ENCODE measurements around the gene COL27A1.
A peak's percentile ranks its signal among the peaks of the same experiment; 100 is the strongest.

Gene COL27A1

DNA sequence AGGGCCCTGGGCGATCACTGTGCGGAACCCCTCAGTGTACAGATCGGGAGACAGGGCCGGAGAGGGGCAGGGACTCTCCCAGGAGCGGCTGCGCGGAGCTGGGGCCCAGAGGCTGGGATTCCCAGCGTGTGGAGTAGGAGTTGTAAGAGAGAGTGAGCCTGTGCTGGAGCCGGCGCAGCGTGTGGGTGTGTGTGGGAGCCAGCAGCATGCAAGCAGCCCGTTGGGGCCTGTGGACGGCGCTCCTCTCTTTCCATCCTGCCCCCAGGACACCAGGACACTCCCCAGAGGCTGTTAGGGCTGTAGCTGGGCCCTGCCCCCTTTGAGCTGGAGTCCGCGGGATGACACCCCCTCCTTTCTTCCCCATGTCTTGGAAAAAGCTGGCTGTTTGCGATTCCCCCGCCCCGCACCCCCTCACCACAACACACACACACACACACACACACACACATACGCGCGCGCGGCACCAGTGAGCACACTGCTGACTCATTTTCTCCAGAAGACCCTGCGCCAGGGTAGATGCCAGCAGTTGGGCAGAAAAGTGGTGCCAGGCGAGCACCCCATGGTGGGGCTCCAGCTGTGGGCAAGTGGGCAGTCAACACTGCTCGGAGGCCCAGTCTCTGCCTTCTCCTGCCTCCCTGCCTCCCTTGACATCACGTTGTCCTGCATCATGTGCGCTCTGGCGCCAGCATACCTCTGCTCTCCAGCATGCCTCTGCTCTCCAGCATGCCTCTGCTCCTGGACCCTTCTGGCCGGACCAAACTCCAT is 1.5 kb downstream of the COL27A1 start (continued):
- TF ChIP-seq GLI2 (tag by site-specific recombination; IDR thresholded peaks at IDR 0.05; ENCODE audit: borderline replicate concordance, low read depth), result no peak
- TF ChIP-seq, protein P1, sequence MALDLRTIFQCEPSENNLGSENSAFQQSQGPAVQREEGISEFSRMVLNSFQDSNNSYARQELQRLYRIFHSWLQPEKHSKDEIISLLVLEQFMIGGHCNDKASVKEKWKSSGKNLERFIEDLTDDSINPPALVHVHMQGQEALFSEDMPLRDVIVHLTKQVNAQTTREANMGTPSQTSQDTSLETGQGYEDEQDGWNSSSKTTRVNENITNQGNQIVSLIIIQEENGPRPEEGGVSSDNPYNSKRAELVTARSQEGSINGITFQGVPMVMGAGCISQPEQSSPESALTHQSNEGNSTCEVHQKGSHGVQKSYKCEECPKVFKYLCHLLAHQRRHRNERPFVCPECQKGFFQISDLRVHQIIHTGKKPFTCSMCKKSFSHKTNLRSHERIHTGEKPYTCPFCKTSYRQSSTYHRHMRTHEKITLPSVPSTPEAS (tag by site-specific recombination; IDR thresholded peaks at IDR 0.05), result peak; percentile 41; the same call in 1 of the 2 replicates
- TF ChIP-seq, protein P2, sequence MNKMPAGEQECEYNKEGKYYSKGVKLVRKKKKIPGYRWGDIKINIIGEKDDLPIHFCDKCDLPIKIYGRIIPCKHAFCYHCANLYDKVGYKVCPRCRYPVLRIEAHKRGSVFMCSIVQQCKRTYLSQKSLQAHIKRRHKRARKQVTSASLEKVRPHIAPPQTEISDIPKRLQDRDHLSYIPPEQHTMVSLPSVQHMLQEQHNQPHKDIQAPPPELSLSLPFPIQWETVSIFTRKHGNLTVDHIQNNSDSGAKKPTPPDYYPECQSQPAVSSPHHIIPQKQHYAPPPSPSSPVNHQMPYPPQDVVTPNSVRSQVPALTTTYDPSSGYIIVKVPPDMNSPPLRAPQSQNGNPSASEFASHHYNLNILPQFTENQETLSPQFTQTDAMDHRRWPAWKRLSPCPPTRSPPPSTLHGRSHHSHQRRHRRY (tag by site-specific recombination; IDR thresholded peaks at IDR 0.05), result no peak
- TF ChIP-seq, protein P3, sequence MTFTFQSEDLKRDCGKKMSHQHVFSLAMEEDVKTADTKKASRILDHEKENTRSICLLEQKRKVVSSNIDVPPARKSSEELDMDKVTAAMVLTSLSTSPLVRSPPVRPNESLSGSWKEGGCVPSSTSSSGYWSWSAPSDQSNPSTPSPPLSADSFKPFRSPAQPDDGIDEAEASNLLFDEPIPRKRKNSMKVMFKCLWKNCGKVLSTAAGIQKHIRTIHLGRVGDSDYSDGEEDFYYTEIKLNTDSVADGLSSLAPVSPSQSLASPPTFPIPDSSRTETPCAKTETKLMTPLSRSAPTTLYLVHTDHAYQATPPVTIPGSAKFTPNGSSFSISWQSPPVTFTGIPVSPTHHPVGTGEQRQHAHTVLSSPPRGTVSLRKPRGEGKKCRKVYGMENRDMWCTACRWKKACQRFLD (tag by site-specific recombination; IDR thresholded peaks at IDR 0.05), result no peak

DNA sequence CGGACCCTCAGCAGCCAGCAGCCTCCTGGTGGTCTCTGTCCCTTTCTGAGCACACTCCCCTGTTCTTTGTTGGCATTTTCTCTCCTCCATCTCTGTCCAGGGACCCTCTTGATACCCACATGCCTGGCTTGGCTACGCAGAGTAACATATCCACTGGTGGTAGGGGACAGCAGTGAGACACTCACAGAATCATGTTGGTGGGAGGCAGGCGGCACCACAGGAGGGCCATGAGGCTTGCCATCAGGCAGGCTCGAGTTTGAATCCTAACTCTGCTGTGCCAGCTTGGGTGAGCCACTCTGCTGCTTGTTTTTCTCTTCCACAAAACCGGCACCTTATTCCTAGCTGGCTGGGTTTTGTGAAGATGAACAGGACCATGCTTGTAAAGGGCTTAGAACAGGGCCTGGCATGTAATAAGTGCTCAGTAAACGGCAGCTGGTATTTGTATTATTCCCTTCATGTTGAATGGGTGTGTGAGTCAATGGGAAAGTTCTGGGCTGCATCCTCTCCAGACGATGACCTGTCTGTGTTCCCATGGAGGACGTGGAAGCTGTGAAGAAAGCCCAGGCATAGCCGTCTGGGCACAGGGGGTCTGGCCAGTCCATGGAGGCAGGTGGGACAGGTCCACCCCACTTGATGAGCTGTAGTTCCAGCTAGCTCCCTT is 2.3 kb downstream of the COL27A1 start:
- POLR2A ChIA-PET, result no interaction called here

DNA sequence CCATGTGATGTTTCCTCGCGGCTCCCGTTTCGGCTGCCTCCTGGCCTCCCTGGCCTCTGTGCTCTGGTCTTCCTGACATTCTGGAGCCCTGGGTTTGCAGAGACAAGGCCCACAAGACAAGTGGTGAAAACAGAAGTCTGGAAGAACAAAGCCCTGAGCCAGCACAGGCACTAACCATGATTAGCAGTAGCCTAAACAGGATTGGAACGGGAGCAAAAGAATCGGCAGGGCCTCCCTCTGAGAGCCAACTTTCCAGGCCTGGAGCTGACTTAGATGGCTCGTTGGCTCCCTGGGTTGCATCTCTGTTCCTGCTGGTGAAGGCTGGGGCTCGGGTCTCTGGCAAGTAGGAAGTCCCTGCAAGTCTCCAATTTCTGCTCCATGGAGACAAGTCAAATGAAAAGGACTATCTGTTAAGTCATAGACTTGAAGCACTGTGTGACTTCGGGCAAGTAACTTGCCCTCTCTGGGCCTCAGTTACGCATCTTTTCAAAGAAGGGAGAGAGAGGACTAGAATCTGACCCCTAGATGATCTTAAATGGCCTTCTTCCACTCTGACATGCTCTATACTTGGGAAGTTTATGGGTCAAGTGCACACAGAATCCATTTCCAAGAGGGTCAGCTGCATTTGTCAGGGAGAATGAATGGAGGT is 3.3 kb downstream of the COL27A1 start:
- Histone ChIP-seq H3K4me1 (ENCODE audit: control insufficient read depth, insufficient read depth, low read length) (no peaks in the 10 kb centered on the region; the same call in 1 of the 2 replicates), H3K9me3 (ENCODE audit: control insufficient read depth, insufficient read depth, low read depth, low read length) (no peaks in the 10 kb centered on the region)
- POLR2A ChIA-PET, result no interaction called here

More for the DNA sequence above, 2.3 kb downstream of the COL27A1 start:
- CTCF ChIA-PET, result interaction anchor here (0.6 to 2.1 kb wide), 4 partner anchors 49 to 133 kb away, joined by 3 to 9 read pairs (median 4); no protein-coding TSS in a partner anchor
- no peaks in the 10 kb centered on the region for H3K9me3 ChIP-seq (ENCODE audit: control insufficient read depth, insufficient read depth, low read depth, low read length)
- H3K4me3 ChIP-seq (ENCODE audit: low read depth, low read length), result no peak overlapping the region
- no peaks in the 10 kb centered on the region for H3K36me3 ChIP-seq (ENCODE audit: control insufficient read depth in 2 of 2, insufficient read depth in 1 of 2, low read length in 2 of 2)
- no peak overlapping the region for H3K27ac ChIP-seq (ENCODE audit: extremely low read depth, low read depth, low read length)
- TF ChIP-seq ZNF677 (tag by site-specific recombination; IDR thresholded peaks at IDR 0.05) (no peak), ZNF664 (tag by site-specific recombination; IDR thresholded peaks at IDR 0.05) (peak; percentile 84)
- H3K4me1 ChIP-seq (ENCODE audit: control insufficient read depth, insufficient read depth, low read length), result no peaks in the 10 kb centered on the region; the same call in 1 of the 2 replicates

DNA sequence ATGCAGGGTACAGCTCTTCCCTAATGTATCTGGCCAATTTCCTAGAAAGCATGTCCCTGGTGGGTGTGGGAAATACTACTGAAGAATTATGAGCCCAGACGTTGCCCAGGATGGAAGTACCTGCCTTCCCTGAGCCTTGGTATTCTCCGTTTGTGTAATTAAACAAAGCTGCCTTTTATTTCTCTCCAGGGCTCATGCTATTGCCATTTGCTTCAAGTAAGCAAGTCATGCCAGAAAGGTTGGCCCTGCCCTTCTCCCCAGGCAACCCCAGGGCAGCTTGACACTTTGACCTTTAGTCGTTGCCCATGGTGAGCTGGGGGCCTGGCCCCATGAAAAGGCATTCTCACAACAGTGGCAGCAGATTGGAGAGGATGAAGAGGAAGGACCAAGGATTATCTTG is 4.4 kb downstream of the COL27A1 start:
- H3K27ac ChIP-seq (ENCODE audit: extremely low read depth, low read depth, low read length), result no peak overlapping the region
- H3K4me1 ChIP-seq (ENCODE audit: control insufficient read depth, insufficient read depth, low read length), result no peaks in the 10 kb centered on the region; the same call in 1 of the 2 replicates
- POLR2A ChIA-PET, result no interaction called here
- H3K9me3 ChIP-seq (ENCODE audit: control insufficient read depth, insufficient read depth, low read depth, low read length), result no peaks in the 10 kb centered on the region
- no peak overlapping the region for H3K4me3 ChIP-seq (ENCODE audit: low read depth, low read length)
- H3K36me3 ChIP-seq (ENCODE audit: control insufficient read depth in 2 of 2, insufficient read depth in 1 of 2, low read length in 2 of 2), result no peaks in the 10 kb centered on the region
- CTCF ChIA-PET, result interaction anchor here (0.6 to 1.0 kb wide), 3 partner anchors 10 to 26 kb away, joined by 3 to 4 read pairs (median 4); no protein-coding TSS in a partner anchor
- TF ChIP-seq ZNF571 (tag by site-specific recombination; IDR thresholded peaks at IDR 0.05) (no peak), ZNF350 (tag by site-specific recombination; IDR thresholded peaks at IDR 0.05) (no peak), ZNF391 (tag by site-specific recombination; IDR thresholded peaks at IDR 0.05; ENCODE audit: borderline replicate concordance, low read depth) (no peak), ZNF654 (tag by site-specific recombination; IDR thresholded peaks at IDR 0.05; ENCODE audit: low read depth) (no peak), ZNF221 (tag by site-specific recombination; IDR thresholded peaks at IDR 0.05; ENCODE audit: borderline replicate concordance) (no peak), SCRT2 (tag by site-specific recombination; IDR thresholded peaks at IDR 0.05) (no peak), TRIM28 (IDR thresholded peaks at IDR 0.05; ENCODE audit: borderline replicate concordance, low read length) (no peak), ZNF660 (tag by site-specific recombination; IDR thresholded peaks at IDR 0.05) (no peak)
- TF ChIP-seq, protein P4, sequence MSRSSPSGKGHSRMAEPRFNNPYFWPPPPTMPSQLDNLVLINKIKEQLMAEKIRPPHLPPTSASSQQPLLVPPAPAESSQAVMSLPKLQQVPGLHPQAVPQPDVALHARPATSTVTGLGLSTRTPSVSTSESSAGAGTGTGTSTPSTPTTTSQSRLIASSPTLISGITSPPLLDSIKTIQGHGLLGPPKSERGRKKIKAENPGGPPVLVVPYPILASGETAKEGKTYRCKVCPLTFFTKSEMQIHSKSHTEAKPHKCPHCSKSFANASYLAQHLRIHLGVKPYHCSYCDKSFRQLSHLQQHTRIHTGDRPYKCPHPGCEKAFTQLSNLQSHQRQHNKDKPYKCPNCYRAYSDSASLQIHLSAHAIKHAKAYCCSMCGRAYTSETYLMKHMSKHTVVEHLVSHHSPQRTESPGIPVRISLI (tag by site-specific recombination; IDR thresholded peaks at IDR 0.05), result no peak
- TF ChIP-seq, protein P5, sequence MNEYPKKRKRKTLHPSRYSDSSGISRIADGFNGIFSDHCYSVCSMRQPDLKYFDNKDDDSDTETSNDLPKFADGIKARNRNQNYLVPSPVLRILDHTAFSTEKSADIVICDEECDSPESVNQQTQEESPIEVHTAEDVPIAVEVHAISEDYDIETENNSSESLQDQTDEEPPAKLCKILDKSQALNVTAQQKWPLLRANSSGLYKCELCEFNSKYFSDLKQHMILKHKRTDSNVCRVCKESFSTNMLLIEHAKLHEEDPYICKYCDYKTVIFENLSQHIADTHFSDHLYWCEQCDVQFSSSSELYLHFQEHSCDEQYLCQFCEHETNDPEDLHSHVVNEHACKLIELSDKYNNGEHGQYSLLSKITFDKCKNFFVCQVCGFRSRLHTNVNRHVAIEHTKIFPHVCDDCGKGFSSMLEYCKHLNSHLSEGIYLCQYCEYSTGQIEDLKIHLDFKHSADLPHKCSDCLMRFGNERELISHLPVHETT (tag by site-specific recombination; IDR thresholded peaks at IDR 0.05), result no peak

More for the DNA sequence above, 3.3 kb downstream of the COL27A1 start:
- no peak overlapping the region for H3K4me3 ChIP-seq (ENCODE audit: low read depth, low read length)
- no peaks in the 10 kb centered on the region for H3K36me3 ChIP-seq (ENCODE audit: control insufficient read depth in 2 of 2, insufficient read depth in 1 of 2, low read length in 2 of 2)
- H3K27ac ChIP-seq (ENCODE audit: extremely low read depth, low read depth, low read length), result no peak overlapping the region
- CTCF ChIA-PET, result interaction anchor here (0.7 to 2.1 kb wide), 2 partner anchors 132 to 552 kb away, joined by 3 to 9 read pairs; no protein-coding TSS in a partner anchor
- TF ChIP-seq, protein P6, sequence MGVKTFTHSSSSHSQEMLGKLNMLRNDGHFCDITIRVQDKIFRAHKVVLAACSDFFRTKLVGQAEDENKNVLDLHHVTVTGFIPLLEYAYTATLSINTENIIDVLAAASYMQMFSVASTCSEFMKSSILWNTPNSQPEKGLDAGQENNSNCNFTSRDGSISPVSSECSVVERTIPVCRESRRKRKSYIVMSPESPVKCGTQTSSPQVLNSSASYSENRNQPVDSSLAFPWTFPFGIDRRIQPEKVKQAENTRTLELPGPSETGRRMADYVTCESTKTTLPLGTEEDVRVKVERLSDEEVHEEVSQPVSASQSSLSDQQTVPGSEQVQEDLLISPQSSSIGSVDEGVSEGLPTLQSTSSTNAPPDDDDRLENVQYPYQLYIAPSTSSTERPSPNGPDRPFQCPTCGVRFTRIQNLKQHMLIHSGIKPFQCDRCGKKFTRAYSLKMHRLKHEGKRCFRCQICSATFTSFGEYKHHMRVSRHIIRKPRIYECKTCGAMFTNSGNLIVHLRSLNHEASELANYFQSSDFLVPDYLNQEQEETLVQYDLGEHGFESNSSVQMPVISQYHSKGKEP (tag by site-specific recombination; IDR thresholded peaks at IDR 0.05), result no peak
- TF ChIP-seq SALL2 (tag by site-specific recombination; IDR thresholded peaks at IDR 0.05; ENCODE audit: borderline replicate concordance) (no peak), ZNF214 (tag by site-specific recombination; IDR thresholded peaks at IDR 0.05; ENCODE audit: borderline replicate concordance) (no peak)

Measured in HEK293 (cell line).